ENCODE data around the gene SFI1. TPM values are rescaled to one million over a fixed set of nuclear protein-coding genes. Genes with fewer than 3 reads are reported as not detected.

The SFI1 gene
- total RNA-seq, 2 experiments from 2014 or later = 147 to 155 TPM

DNA sequence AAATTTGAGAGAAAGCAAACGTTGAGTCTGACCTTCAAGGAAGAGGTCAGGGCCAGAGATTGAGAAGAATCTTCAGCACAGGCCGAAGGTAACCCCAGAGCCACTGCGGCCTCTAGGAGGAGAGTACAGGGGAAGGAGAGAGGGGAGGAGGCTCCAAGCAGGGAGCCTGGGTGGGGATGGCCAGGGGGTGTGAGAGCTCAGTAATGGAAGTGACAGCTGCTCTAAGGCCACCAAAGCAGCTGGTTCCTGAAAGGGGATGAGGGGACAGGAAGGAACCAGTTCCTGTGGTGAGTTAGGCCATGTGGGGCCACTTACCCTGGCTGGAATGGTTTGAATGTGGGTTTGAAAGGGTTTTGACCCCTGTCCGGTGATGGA is 119.6 kb downstream of the SFI1 start:
- H3K4me3 Mint-ChIP-seq = no peak overlapping the region
- H3K4me1 Mint-ChIP-seq (ENCODE audit: low read depth) = peaks cover 20% of the 10 kb centered on the region
- CTCF ChIA-PET = interaction anchor here (1.2 to 1.5 kb wide), 3 partner anchors 20 to 164 kb away, joined by 4 to 5 read pairs (median 4); no protein-coding TSS in a partner anchor
- no peaks in the 10 kb centered on the region for H3K9me3 Mint-ChIP-seq
- DNase-seq = no peak
- intact Hi-C loops (cut with micrococcal nuclease) = no loop called here
- peak overlapping the region; percentile 82 for H3K27ac Mint-ChIP-seq
- H3K27me3 Mint-ChIP-seq (ENCODE audit: low read depth) = no peaks in the 10 kb centered on the region
- H3K36me3 Mint-ChIP-seq (ENCODE audit: low read depth) = peaks cover 15% of the 10 kb centered on the region

GRCh38 chr22:31616315-31616980 is 120.1 kb downstream of the SFI1 start:
- Mint-ChIP-seq H3K27me3 (ENCODE audit: low read depth) (no peaks in the 10 kb centered on the region), H3K4me3 (no peak overlapping the region), H3K4me1 (ENCODE audit: low read depth) (peaks cover 20% of the 10 kb centered on the region), H3K36me3 (ENCODE audit: low read depth) (peaks cover 15% of the 10 kb centered on the region), H3K27ac (peak overlapping the region; percentile 82), H3K9me3 (no peaks in the 10 kb centered on the region)
- peak; percentile 74 for DNase-seq
- intact Hi-C loops (cut with micrococcal nuclease) = no loop called here
- CTCF ChIA-PET = interaction anchor here (1.2 to 1.5 kb wide), 3 partner anchors 19 to 164 kb away, joined by 4 to 5 read pairs (median 4); no protein-coding TSS in a partner anchor

DNA sequence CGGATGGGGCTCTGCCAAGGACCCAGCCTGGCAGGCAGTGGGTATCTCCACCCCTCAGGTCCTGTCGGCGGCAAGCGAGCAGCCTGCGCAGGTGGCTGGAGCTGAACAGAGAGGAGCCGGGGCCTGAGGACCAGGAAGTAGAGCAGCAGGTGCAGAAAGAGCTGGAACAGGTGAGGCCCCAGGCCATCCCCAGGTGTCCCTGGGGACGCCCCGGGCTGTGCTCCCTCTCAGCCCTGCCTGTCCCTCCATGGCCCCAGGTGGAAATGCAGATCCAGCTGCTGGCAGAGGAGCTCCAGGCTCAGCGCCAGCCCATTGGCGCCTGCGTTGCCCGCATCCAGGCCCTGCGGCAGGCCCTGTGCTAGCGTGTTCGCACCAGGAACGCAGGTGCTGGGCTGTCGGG is 121.7 kb downstream of the SFI1 start:
- Mint-ChIP-seq H3K9me3 (no peaks in the 10 kb centered on the region), H3K36me3 (ENCODE audit: low read depth) (peaks cover 15% of the 10 kb centered on the region), H3K27me3 (ENCODE audit: low read depth) (no peaks in the 10 kb centered on the region), H3K27ac (no peak overlapping the region), H3K4me3 (no peak overlapping the region), H3K4me1 (ENCODE audit: low read depth) (peaks cover 20% of the 10 kb centered on the region)
- CTCF ChIA-PET = interaction anchor here (0.7 kb wide), 1 partner anchor 12 kb away, joined by 3 read pairs; no protein-coding TSS in a partner anchor
- intact Hi-C loops (cut with micrococcal nuclease) = no loop called here
- no peak for DNase-seq

DNA sequence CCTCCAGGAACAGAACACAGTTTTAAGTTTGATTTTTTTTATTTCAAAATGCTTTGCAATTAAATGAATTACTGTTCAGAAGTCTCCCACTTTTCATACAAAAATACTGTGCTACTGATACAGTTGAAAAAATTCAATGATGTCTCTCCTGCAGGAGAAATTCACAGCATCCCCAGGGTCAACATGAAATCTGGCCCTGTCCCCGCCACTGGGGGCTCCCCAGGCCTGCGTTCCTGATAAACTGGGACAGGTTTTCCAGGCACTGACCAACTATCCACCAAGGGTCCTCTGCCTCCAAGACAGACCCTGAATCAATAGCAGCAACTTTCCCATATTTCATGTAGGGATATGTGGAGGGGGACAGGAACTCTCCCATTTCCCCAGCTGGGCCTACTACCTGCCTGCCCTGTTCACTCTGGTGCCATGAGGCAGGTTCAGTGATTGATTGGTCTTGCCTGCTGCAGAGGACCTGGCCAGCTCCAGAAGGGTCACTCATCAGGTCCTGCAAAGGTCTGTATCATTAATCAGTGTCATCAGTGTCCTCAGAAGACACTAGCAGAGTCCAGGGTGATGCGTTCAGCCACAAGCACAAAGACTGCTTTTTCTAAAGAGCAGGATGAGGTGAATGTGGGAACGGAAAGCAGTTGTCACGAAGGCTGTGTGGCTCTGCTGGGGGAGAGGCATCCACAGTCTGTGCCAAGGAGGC is 122.3 kb downstream of the SFI1 start:
- Mint-ChIP-seq H3K9me3 (no peaks in the 10 kb centered on the region), H3K4me3 (no peak overlapping the region)
- no peak for DNase-seq

DNA sequence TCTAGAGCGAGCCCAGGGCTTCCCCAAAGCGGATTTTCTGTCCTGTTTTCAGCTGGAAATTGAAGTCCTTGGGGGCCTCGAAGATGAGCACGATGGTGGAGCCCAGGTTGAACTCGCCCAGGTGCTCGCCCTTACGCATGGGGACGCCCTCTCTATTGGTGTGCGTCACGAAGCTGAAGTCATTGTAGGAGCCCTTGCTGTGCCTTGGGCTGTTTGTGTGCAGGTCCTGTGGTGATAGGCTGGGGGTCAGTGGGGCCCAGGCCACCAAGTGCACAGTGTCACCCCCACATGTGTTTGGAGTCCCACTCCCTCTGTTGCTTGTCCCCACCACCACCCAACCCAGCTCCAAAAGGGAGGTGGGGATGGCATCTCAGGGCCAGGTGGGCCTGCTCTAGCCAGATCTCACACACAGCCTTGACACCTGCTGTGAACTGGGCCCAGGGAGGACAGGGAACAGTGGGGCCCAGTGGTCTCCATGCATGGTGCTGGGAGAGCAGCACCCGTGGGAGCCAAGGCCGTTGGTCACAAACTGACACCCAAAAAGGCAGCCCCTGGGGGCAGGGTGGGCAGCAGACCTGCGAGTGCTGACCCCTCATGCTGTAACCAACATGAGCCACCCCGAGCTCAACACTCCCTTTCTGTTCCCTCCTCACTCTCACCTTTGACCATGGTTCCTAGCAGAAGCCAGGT is 123.4 kb downstream of the SFI1 start:
- Mint-ChIP-seq H3K36me3 (ENCODE audit: low read depth) (peaks cover 15% of the 10 kb centered on the region), H3K4me1 (ENCODE audit: low read depth) (peaks cover 23% of the 10 kb centered on the region), H3K9me3 (no peaks in the 10 kb centered on the region), H3K4me3 (no peak overlapping the region), H3K27ac (no peak overlapping the region), H3K27me3 (ENCODE audit: low read depth) (no peaks in the 10 kb centered on the region)
- CTCF ChIA-PET = interaction anchor here (0.6 kb wide), 1 partner anchor 259 kb away, joined by 3 read pairs; no protein-coding TSS in a partner anchor
- DNase-seq = no peak
- intact Hi-C loops (cut with micrococcal nuclease) = no loop called here

More for the DNA sequence above, 122.3 kb downstream of the SFI1 start:
- Mint-ChIP-seq H3K27me3 (ENCODE audit: low read depth) (no peaks in the 10 kb centered on the region), H3K27ac (peak overlapping the region; percentile 50), H3K4me1 (ENCODE audit: low read depth) (peaks cover 20% of the 10 kb centered on the region), H3K36me3 (ENCODE audit: low read depth) (peaks cover 15% of the 10 kb centered on the region)
- intact Hi-C loops (cut with micrococcal nuclease) = no loop called here
- CTCF ChIA-PET = interaction anchor here (0.7 kb wide), 1 partner anchor 12 kb away, joined by 3 read pairs; no protein-coding TSS in a partner anchor

DNA sequence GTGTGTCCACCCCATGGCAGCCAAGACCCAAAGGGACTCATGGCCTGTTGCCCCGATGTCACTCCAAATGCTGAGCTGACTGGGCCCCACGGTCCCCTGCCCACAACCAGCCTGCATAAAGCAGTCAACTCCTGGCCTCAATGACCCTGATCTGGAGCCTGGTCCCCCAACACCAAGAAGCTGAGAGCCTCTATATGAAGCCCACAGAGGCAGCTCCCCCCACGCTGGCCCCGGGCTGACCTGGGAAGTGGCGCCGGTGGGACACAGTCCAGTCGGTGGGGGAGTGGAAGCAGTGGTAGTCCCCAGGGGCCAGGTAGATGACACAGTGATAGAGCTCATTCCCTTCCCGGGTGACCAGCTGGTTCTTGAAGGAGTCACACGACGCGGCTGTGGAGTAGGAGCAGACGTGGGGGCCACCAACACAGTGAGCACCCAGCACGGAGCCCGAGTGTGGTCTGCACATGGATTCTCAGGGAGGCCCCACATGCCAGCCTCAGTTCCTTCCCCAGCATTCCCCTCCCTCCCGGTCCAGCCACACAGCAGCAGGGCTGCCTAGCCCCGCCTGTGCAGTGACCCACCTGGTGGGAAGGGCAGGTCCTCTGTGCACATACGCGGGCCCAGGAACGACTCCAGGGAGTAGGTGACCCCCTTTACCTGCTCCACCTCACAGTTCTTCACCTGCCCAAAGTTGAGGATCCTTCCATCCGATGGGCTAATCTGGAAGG is 124.6 kb downstream of the SFI1 start:
- Mint-ChIP-seq H3K9me3 (no peaks in the 10 kb centered on the region), H3K4me3 (no peak overlapping the region), H3K27me3 (ENCODE audit: low read depth) (no peaks in the 10 kb centered on the region), H3K36me3 (ENCODE audit: low read depth) (peaks cover 15% of the 10 kb centered on the region), H3K4me1 (ENCODE audit: low read depth) (peaks cover 23% of the 10 kb centered on the region), H3K27ac (no peak overlapping the region)
- CTCF ChIA-PET = interaction anchor here (0.6 kb wide), 1 partner anchor 260 kb away, joined by 3 read pairs; no protein-coding TSS in a partner anchor
- intact Hi-C loops (cut with micrococcal nuclease) = no loop called here
- no peak for DNase-seq

- DNase-seq = no peak
- H3K4me1 Mint-ChIP-seq (ENCODE audit: low read depth) = peaks cover 17% of the 10 kb centered on the region
- peaks cover 15% of the 10 kb centered on the region for H3K36me3 Mint-ChIP-seq (ENCODE audit: low read depth)
- H3K27me3 Mint-ChIP-seq (ENCODE audit: low read depth) = no peaks in the 10 kb centered on the region
- CTCF ChIA-PET = no interaction called here
- H3K4me3 Mint-ChIP-seq = no peak overlapping the region
- no peak overlapping the region for H3K27ac Mint-ChIP-seq
- intact Hi-C loops (cut with micrococcal nuclease) = no loop called here
- no peaks in the 10 kb centered on the region for H3K9me3 Mint-ChIP-seq
These were observed 125.3 kb downstream of the SFI1 start for GRCh38 chr22:31621507-31622124.

- no peak for DNase-seq
- H3K4me3 Mint-ChIP-seq = no peak overlapping the region
- no peaks in the 10 kb centered on the region for H3K9me3 Mint-ChIP-seq
- peaks cover 25% of the 10 kb centered on the region for H3K4me1 Mint-ChIP-seq (ENCODE audit: low read depth)
- H3K36me3 Mint-ChIP-seq (ENCODE audit: low read depth) = peaks cover 16% of the 10 kb centered on the region
- CTCF ChIA-PET = interaction anchor here (0.6 to 1.4 kb wide), 2 partner anchors 66 to 162 kb away, joined by 3 to 5 read pairs; no protein-coding TSS in a partner anchor
- peak overlapping the region; percentile 69 for H3K27ac Mint-ChIP-seq
- H3K27me3 Mint-ChIP-seq (ENCODE audit: low read depth) = no peaks in the 10 kb centered on the region
- intact Hi-C loops (cut with micrococcal nuclease) = no loop called here
These were observed 126.6 kb downstream of the SFI1 start for GRCh38 chr22:31622980-31623379.

DNA sequence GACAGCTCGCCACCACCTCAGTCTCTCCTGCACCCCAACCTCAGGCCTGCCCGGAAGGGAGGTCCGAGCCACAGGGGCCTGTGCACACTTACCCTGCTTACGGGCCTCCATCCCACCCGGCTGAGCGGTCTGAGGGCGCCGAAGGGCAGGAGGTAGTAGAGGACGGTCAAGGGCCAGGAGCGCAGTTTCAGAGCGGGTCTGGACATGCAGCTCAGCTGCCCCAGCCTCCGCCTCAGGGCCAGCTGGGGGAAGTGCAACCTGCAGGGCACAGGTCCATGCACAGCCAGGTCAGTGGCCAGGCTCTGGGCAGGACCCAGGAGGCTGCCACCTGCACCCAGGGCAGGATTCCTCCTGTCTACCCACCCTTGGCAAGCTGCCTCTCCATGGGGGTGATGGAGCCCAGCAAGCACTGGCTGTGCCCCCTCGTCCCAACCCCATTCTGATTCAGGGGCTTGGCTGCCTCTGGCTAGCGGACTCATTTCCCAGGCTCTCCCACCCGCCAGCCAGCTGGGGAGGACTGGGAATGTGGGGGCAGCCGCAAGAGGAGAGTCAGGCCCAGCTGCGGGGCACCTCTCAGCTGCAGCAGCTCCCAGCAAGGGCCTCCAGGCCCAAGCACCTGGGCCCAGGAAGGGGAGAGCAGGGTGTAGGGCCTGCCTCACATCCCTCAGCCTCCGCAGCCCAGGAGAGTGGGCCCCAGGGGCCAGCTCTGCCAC is 127.4 kb downstream of the SFI1 start:
- CTCF ChIA-PET = interaction anchor here (0.7 to 1.4 kb wide), 3 partner anchors 63 to 108 kb away, joined by 3 to 5 read pairs (median 4); no protein-coding TSS in a partner anchor
- peaks cover 33% of the 10 kb centered on the region for H3K4me1 Mint-ChIP-seq (ENCODE audit: low read depth)
- intact Hi-C loops (cut with micrococcal nuclease) = no loop called here
- no peak overlapping the region for H3K4me3 Mint-ChIP-seq
- H3K27me3 Mint-ChIP-seq (ENCODE audit: low read depth) = no peaks in the 10 kb centered on the region
- no peak for DNase-seq
- H3K36me3 Mint-ChIP-seq (ENCODE audit: low read depth) = peaks cover 12% of the 10 kb centered on the region
- peak overlapping the region; percentile 69 for H3K27ac Mint-ChIP-seq
- no peaks in the 10 kb centered on the region for H3K9me3 Mint-ChIP-seq

- no peaks in the 10 kb centered on the region for H3K27me3 Mint-ChIP-seq (ENCODE audit: low read depth)
- no peaks in the 10 kb centered on the region for H3K9me3 Mint-ChIP-seq
- intact Hi-C loops (cut with micrococcal nuclease) = no loop called here
- CTCF ChIA-PET = interaction anchor here (1.1 to 1.4 kb wide), 2 partner anchors 8 to 64 kb away, joined by 4 to 6 read pairs; no protein-coding TSS in a partner anchor
- no peak for DNase-seq
- peak overlapping the region; percentile 70 for H3K27ac Mint-ChIP-seq
- no peak overlapping the region for H3K4me3 Mint-ChIP-seq
- peaks cover 39% of the 10 kb centered on the region for H3K4me1 Mint-ChIP-seq (ENCODE audit: low read depth)
- peaks cover 6% of the 10 kb centered on the region for H3K36me3 Mint-ChIP-seq (ENCODE audit: low read depth)
These were observed 128.9 kb downstream of the SFI1 start for GRCh38 chr22:31625257-31625640.
